Putamen (tissue), 1 donor: ENCODE measurements around the gene GRIK4.
A peak's percentile ranks its signal among the peaks of the same experiment; 100 is the strongest.

Experiments
- DNase-seq: peaks from one replicate; pipeline ENCODE4 v3.0.0-alpha.2; 2016; ENCODE audit warnings: low spot score

GRIK4 gene

DNA sequence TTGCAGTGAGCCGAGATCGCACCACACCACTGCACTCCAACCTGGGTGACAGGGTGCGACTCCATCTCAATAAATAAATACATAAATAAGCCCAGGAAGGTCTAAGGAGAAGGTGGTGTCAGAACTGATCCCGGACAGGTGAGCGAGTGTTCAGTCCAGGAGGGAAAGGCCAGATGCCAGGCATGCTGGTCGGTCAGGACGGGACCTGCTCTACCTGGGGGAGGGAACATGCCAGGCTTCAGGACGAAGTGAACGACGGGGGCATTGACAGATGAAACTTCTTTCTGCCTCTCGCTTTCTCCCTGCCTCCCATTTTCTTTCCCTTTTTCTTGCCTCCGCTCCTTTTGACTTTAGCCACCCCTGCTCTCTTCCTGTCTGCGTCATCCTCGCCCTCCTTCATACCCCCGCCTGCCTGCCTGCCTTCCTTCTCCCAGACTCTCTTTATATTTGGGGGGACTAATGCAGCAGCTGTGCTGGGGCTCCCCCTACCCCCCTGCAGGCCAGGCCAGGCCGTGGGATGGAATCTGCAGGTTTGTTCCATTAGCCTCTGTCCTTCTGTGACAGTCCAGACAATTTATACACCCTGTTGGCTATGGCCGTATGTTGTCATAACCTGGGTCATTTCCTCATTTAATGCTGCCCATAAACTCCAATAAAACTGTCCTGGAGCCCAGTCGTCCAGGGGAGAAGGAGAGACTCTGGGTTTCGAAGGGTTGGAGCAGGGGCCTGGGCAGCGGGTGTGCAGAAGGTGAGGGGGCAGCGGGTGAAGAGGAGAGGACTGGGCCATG is 303.2 kb downstream of the GRIK4 start:
- no peak for DNase-seq

DNA sequence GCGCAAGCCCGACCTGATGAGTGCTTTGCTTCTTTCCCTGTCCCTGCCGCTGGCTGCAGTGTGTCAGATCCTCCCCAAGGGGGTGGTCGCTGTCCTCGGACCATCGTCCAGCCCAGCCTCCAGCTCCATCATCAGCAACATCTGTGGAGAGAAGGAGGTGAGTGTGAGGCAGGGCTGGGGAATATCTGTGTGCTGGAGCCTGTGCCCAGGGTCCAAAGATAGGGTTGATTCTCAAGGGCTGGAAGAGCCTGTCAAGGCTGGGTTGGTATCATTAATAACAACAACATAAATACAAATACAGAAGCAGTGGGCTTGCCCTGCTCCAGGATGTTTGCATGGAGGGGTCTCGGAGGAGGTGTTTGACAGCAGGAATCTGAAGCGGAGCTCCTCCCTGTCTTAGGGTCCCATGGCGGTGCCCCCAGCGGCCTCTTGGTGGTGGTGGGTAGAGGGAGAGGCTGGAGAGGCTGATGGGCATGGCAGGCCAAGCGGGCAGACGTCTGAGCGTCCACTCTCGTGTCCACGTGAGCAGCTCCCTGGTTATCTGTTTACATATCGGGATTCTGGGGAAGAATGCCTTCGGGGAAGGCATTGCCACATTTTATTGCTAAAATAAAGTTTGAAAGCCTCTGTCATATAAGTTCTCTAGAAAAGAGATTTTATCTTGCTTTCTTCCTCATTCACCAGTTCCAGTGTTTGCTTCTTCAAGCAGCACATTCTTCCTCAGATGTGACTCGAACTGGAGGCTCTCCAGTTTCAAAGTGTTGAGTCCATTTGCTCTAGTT is 304.0 kb downstream of the GRIK4 start:
- DNase-seq: no peak

DNA sequence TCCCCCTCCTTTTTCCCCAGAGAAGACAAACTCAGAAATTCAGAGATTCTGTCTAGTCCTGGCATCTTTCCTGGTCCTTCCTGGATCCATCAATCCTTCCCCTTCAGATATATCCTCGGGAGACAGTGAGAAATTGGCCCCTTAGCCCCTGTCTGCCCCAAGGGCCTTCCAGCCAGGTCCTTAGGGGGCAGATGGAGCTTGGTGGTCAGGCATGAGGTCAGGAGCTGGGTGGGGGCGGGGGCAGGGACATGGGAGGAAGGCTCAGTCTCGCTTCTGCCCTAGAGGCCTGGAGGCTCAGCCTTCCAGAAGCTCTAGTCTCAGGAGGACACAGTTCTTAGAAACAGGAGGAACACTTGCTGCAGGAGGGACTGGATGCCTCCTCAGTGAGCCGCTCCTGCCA is 304.6 kb downstream of the GRIK4 start:
- DNase-seq: no peak

DNA sequence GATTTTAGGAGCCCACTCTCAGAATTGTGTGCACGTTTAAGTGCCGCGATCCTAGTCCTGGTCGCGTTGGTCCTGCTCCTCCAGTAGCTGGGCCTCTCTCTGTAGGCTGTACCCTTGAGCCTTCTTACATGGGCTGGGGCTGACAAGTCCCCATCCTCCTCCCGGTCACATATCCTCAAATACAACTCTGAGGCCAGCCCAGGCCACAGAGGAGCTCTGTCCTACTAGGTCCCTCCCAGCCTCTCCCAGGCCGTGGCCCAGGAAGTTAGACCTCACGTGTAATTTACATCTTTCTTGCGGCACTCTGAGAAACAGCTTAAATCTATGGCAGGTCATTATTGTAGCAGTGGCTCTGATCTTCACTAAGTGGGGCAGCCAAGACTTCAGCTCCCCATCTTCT is 305.2 kb downstream of the GRIK4 start:
- DNase-seq: no peak

DNA sequence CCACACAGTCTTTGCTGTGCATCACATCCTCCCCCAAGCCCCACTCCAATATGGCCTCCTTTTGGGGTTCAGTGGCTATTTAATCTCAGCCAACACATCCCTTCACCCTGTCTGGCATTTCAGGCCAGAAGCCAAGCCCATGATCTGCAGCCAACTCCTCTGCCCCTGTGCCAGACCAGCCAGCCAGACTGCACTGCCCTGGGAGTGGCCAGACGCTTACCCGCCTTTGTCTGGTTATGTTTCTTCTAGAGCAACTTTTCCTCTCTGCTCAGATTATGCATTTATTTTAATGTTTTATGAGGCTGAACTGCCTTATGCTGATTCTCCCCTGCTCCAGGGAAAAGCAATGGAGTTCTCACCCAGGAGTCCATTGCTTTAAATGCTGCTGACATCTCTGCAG is 305.6 kb downstream of the GRIK4 start:
- DNase-seq: no peak

DNA sequence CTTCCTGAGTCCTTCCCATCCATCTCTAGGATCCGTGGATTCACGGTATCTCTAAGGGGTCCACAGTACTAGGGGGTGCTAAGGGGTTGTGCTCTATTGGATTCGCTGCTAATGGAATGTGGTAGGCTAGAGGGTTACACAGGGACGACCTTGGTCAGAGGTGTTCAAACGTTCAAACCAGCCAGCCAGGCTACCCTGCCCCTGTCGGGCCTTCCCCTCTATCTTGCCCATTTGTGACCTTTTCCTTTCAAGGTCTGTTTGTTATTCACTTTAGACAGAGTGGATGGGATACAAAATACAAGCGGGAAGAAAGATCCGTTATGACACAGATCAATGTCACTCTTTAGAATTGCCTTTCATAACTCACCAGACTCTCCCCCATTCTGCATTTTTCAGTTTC is 306.5 kb downstream of the GRIK4 start:
- no peak for DNase-seq

DNA sequence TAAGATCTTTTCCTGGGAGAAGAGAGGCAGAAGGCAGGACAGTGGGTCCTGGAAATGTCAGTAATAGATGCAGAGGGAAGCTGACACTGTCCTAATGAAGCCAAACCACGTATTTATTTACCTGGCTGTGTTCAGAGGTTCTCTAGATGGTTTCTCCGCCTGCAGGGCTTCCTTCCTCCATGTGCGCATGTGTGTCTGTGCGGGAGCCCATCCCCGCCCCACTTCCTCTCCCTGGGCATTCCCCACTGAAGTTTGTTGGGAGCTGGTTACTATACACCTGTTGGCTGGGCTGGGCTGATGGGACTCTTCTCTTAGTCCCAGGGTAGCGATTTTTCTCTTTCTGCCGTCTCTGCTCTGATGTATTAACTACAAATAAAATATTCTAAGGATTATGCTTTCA is 307.5 kb downstream of the GRIK4 start:
- DNase-seq: peak; percentile 38

DNA sequence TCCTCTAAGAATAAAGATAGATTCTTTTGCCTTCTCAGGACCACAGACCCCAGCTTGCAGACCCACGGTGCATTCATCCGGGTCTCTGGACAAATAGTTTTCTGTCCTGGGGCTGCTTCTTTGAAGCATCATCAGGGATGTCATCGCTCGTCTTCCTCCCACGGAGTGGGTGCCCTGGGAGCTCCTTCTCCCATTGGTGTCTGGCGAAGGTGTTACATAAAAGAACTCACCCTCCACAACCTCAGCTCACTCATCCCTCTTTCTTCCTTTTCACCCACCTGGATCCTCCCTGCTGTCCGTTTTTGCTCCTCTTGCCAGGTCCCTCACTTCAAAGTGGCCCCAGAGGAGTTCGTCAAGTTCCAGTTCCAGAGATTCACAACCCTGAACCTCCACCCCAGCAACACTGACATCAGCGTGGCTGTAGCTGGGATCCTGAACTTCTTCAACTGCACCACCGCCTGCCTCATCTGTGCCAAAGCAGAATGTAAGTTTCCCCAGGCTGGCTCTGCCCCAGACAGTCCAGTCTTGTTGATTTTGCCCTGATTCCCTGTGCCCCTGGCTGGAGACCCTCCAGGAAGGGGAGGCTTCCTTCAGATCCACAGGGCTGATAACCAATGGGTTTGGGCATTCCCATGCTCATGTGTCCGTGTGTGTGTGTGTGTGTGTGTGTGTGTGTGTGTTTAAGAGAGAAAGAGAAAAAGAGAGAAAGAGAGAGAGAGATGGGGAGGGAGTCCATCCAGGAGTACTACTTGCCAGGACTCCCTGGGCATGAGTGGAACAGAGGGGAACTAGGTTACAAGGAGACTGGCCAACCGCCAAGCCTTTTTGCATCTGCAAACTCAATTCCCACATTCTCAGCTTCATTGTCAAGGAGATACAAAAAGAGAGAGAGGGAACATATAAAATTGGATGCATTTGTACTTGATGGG is 308.2 kb downstream of the GRIK4 start:
- DNase-seq: peak; percentile 57

DNA sequence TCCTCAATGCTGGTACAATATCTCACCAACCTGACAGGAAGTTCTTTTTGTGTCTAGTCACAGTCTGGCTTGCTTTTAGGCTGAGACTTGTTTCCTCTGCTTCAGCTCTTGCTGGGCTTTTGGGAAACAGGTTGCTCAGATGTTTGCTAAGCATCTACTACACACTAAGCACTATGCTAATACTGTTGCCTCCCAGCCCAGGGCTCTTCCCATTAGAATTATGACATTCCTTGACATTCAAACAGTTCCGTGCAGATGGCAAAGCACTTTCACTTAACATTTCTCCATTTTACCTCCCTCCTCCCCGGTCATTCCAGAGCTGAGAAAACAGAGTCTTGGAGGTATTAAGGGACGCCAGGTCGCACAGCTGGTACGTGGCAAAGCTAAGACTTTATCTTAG is 311.6 kb downstream of the GRIK4 start:
- no peak for DNase-seq

DNA sequence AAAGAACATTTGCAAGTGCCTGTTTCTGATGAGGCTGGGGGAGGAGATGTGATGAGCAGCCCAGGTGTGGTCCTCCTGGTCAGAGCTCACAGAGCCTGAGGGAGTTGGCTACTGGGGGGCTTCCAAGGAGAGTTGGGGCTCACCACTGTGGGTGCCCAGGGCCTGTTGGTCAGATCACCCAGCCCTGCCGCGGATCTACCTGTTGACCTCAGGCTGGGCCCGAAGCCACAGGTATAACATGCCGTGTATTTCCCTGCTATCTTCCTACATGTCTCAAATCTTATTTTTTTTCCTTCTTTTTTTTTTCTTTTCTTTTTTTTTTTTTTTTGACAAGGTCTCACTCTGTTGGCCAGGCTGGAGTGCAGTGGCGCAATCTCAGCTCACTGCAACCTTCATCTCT is 312.7 kb downstream of the GRIK4 start:
- no peak for DNase-seq

DNA sequence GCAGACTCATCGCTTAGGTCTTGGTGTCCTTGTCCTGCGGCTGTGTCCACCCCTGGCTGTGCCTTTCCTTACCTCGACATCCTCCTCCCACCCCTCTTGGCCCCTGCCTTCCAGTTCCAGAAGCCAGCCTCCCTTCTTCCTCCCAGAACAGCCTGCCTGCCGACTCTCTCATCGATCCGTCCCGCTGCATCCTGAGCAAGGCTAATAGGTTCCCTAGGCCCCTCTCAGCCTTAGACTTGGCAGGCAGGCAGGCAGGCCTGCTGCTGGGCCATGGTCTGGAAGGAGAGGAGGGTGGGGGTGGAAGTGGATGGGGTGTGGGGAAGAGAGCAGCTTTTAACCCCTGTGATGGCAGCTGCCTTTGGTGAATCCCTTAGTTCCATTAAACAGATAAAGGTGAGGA is 315.6 kb downstream of the GRIK4 start:
- DNase-seq: no peak

DNA sequence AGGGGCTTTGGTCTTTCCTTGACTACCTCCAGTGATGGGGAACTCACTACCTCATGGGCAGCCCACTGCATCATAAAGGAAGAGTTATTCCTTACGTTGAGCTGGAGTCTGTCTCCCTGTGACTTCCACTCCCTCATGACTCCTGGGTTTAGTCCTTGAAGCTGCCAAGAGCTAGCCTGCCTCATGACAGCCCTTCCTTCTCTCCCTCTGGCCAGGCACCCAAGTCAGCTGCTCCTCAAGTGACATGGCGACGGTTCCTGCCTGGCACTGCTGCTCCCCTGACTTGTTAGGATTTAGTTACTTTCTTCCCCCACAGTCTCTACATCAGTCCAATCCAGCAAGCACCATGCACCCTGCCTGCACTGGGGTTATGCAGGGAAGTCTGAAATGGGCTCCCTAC is 316.3 kb downstream of the GRIK4 start:
- no peak for DNase-seq

DNA sequence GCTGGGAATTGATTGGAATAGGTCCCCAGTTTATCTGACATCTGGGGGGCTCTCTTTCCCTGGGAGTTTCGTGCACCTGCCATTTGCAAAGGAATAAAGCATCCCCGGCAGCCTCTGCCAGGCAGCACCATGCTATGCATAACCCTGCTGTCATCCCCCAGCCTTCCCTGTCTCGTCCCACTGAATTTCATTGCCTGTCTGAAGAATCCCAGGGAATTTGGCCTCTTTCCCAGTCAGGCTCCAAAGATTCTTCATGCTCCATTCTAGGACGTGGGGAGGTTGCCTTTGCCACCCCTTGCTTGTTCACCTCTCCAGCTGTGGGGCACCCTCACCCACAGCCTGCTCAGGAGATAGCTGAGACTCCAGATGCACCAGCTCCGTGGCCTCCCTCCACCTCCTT is 317.3 kb downstream of the GRIK4 start:
- DNase-seq: peak; percentile 74

DNA sequence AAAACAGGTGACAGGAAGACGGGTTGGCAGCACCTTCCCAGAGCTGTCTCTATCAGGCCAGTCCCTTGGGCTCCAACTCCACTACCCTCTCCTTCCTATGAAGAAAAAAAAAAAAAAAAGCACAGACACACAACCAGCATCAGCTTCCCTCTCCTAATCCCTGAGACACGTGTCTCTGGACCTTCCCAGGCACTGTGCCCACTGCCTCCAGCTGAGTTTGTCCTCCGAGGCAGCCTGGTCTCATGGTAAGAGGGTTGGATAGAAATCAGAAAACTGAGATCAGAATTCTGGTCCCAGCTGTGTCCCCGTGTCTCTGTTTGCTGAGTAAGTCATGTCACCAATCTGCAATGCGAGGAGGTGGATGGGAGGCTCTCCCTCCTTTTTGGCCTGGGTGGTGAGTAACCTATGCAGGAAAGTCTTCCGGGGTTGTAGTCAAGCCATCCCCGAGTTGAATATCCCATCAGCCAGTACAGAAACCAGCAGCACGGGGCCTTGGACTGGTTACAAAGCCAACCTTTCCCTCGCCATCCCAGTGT is 318.6 kb downstream of the GRIK4 start:
- DNase-seq: no peak

DNA sequence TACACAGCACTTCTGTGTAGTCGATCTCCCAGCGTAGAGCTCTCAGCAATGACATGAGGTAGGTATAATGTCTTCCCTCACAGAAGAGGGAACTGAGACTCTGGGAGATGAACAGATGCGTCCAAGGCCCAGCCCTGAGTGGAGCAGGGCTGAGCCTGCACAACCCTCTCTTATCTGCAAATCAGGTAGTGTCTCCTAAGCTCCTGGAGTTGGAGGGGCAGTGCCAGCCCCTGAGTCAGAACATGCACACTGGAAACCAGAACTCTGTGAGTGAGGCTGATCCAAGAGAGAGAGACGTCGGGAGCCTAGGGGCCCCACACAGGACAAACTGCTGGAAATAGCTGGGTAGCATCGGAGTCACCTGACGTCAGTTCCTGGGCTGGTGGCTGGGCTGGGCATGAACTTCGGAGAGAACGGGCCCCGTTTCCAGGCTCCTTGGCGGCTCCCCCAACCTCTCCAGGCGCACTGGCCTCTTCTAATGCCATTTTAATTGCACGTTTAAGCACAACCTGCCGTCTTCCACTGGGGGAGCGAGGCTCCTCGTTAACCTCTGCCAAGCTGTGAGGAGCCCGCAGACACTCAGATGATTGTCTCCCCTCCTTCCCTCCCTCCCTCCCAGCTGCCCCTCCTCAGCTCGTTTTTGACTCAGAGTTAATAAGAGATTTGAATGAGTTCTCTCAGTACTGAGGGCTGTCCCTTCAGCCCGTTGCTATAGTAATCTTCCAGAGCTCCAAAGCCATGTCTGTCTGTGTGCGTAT is 321.1 kb downstream of the GRIK4 start:
- DNase-seq: peak; percentile 63

DNA sequence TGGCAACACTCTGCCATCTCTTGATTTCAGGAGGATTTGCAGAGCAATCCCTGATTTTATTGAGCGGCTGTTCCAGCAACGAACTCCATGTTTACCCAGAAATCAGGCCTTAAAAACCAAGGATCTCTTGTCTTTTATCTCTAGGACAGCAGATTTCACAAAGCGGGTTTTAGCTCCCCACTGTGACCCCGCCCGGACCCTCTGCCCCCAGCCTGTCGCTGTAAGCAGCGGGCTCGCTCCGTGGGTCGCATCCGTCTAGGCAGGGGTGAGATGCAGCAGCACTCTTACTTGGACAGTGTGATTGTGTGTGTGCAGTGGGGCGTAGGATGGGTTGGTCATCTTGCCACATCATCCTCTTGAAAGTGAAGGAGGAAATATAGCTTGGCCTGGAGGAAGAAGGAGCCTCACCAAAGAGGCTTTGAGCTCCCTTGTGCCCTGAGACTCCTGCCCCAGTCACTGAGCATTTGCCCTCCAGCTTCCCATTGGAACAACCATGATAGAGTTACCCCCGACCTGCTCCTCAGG is 323.2 kb downstream of the GRIK4 start:
- no peak for DNase-seq

DNA sequence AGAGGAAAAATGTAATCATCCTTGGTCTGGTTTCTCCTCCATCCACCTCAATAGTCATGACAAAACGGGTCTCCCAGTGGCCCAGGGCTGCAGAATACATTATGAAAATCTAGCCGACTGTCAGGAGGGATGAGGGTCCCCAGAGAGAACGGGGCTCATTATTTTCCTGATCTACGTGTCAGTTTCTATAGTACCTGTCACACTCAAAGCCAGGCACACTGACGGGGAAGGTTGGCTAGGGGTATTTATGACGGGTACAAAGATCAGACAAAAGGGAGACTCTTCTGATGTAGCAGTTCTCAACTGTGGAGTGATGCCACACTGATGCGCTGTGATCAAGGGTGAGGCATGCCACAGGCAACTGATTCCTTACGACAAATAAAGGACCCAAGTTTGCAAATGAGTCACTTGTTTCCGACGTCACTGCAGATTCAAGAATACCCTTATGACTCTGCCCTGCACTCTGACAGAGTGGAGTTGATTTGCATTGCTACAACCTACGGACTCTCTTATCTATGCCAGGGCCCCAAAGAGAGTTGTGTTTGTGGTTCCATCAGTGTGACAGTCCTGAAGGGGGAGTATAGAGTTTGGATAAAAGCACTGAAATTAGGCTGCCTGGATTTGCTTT is 324.2 kb downstream of the GRIK4 start:
- DNase-seq: peak; percentile 60

DNA sequence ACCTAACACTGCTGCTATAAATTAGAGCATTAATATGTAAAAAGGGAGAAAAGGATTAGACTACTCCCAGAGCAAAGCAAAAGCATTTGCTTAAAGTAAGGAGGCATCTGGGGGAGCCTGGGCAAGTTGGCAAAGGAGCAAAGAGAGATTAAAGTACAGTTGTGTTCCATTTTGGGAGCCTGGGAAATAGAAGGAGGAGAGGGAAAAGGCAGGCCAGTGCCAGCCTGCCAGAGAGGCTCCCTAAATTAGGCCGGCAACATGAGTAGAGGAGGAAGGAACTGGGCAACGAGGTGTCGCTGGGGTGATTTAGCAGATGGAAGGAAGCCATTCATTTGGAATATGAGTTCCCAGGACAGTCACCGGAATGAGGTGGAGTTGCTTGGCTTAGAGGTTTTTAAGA is 326.1 kb downstream of the GRIK4 start:
- no peak for DNase-seq

DNA sequence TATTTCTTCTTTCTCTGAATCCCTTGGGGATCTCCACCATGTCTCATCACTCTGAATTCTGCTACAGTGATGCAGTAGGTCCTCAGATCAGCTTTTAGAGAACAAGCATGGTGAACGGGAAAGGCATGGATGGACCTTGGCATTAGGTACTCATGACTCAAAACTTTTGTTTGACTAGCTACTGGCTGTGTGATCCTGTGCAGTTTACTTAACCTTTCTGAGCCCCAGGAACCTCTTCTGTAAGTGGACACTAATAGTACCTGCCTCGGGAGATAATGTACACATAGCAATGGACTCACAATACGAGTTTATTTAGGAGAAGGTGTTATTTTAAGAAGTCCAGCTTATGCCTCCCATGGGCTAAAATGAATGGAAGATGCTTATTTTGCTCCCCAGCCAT is 327.7 kb downstream of the GRIK4 start:
- no peak for DNase-seq

DNA sequence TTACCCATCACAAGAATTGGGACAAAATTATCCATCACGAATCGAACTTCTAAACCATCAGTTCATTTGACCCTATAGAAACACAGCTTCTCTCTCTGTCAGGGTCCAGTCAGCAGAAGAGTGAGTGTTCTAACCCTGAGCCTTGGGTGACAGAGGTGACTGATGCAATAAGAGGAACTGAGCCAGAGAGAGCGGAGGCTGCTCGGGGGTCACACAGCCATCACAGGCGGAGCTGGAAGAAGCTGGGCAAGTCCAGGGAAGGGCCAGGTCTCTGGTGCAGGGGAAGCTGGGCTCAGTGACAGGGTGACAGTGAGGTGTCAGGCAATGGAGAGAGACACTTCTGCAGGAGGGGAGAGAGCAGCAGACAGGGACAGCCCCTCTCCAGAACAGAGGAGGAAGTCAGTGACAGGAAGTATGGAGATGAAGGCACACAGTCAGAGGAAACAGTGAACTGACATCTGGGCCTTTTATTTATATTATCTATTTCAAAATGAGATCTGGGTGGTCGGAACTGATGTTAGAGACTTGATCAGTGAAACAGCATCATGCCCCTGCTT is 328.4 kb downstream of the GRIK4 start:
- DNase-seq: no peak
